GM20431 (cell line): ENCODE results near the gene ADI1.
"Not testable (repeated sequence)": the region's sequence is repeated elsewhere in the genome, so short reads cannot be mapped to it uniquely, and the experiment has no call there.

Experiments
- in situ Hi-C: fragments of 300-500 bp; cut with MseI, MboI; formaldehyde crosslinking; loops from one replicate; pipeline ENCODE4 v1.15.0; 2020; ENCODE audit warnings: low sequenced_read_pairs; ENCODE audit not compliant: unreplicated experiment

The ADI1 gene

GRCh38 chr2:3496708-3497080 lies 22.6 kb downstream of the ADI1 start:
- in situ Hi-C loops = not testable (repeated sequence)

- in situ Hi-C loops = no loop called here
Measured at GRCh38 chr2:3494984-3495666, 24.2 kb downstream of the ADI1 start.

- in situ Hi-C loops = no loop called here
Measured at GRCh38 chr2:3493615-3494007, 25.7 kb downstream of the ADI1 start.

GRCh38 chr2:3492951-3493614 lies 26.2 kb downstream of the ADI1 start:
- in situ Hi-C loops = no loop called here

- in situ Hi-C loops = not testable (repeated sequence)
Measured at GRCh38 chr2:3492475-3492787, 26.9 kb downstream of the ADI1 start.

- in situ Hi-C loops = no loop called here
Measured at GRCh38 chr2:3491716-3492474, 27.4 kb downstream of the ADI1 start.

- in situ Hi-C loops = no loop called here
Measured at GRCh38 chr2:3491306-3491705, 28.0 kb downstream of the ADI1 start.

GRCh38 chr2:3490191-3491170 lies 28.9 kb downstream of the ADI1 start:
- in situ Hi-C loops = no loop called here

- in situ Hi-C loops = no loop called here
Measured at GRCh38 chr2:3489764-3490115, 29.6 kb downstream of the ADI1 start.

- in situ Hi-C loops = no loop called here
Measured at GRCh38 chr2:3488855-3489763, 30.2 kb downstream of the ADI1 start.

- in situ Hi-C loops = no loop called here
Measured at GRCh38 chr2:3488061-3488531, 31.2 kb downstream of the ADI1 start.

- in situ Hi-C loops = no loop called here
Measured at GRCh38 chr2:3487432-3487831, 31.9 kb downstream of the ADI1 start.

GRCh38 chr2:3487028-3487425 lies 32.3 kb downstream of the ADI1 start:
- in situ Hi-C loops = no loop called here

- in situ Hi-C loops = no loop called here
Measured at GRCh38 chr2:3486047-3487027, 33.0 kb downstream of the ADI1 start.

GRCh38 chr2:3485166-3485565 lies 34.2 kb downstream of the ADI1 start:
- in situ Hi-C loops = no loop called here

- in situ Hi-C loops = no loop called here
Measured at GRCh38 chr2:3483986-3484960, 35.1 kb downstream of the ADI1 start.
